Karpas-422 (cell line): Measurements from ENCODE around the gene GPR31. TPM values are rescaled to one million over a fixed set of nuclear protein-coding genes. Genes with fewer than 3 reads are reported as not detected.

ENCODE experiments used
- DNase-seq: peaks from one replicate; pipeline ENCODE4 v3.0.0-alpha.2; 2015
- H2AFZ ChIP-seq: fragments of 200-600 bp; sonication (generic); 2 replicates; pipeline ENCODE4 v1.6.1; 2014; ENCODE audit warnings: antibody characterized with exemption, low read length, mixed read lengths
- H3K27ac ChIP-seq: fragments of 200-600 bp; sonication (generic); 2 replicates; pipeline ENCODE4 v1.5.1; 2014; ENCODE audit warnings: mild to moderate bottlenecking, low read length, moderate library complexity
- H3K27me3 ChIP-seq: fragments of 200-600 bp; sonication (generic); 2 replicates; pipeline ENCODE4 v1.6.1; 2014; ENCODE audit warnings: low read length, mixed read lengths
- H3K36me3 ChIP-seq: fragments of 200-600 bp; sonication (generic); 2 replicates; pipeline ENCODE4 v1.6.1; 2014; ENCODE audit warnings: low read length, mixed read lengths; ENCODE audit not compliant: insufficient read depth
- H3K4me1 ChIP-seq: fragments of 200-600 bp; sonication (generic); 2 replicates; pipeline ENCODE4 v1.6.1; 2014; ENCODE audit warnings: mild to moderate bottlenecking, low read length, mixed read lengths
- H3K4me2 ChIP-seq: fragments of 200-600 bp; sonication (generic); 2 replicates; pipeline ENCODE4 v1.6.1; 2014; ENCODE audit warnings: low read length, low read depth, mild to moderate bottlenecking; ENCODE audit not compliant: poor library complexity, severe bottlenecking
- H3K4me3 ChIP-seq: fragments of 200-600 bp; sonication (generic); 2 replicates; pipeline ENCODE4 v1.5.1; 2014; ENCODE audit warnings: mild to moderate bottlenecking, antibody characterized with exemption, low read length, mixed read lengths
- H3K79me2 ChIP-seq: fragments of 200-600 bp; sonication (generic); 2 replicates; pipeline ENCODE4 v1.6.1; 2014; ENCODE audit warnings: mild to moderate bottlenecking, low read length, mixed read lengths
- H3K9ac ChIP-seq: fragments of 200-600 bp; sonication (generic); 2 replicates; pipeline ENCODE4 v1.6.0; 2014; ENCODE audit warnings: low read length
- H3K9me2 ChIP-seq: fragments of 200-600 bp; sonication (generic), shearing (Covaris generic); replicated peaks from 2 replicates; pipeline ENCODE4 v1.6.0; 2014; ENCODE audit warnings: mild to moderate bottlenecking, low read length, moderate library complexity; ENCODE audit not compliant: insufficient read depth
- H3K9me3 ChIP-seq: fragments of 300-700, 200-600 bp; sonication (generic); 2 replicates; pipeline ENCODE4 v1.6.1; 2014; ENCODE audit warnings: low read length, mixed read lengths
- H4K20me1 ChIP-seq: fragments of 200-600 bp; sonication (generic); 2 replicates; pipeline ENCODE4 v1.6.1; 2014; ENCODE audit warnings: mild to moderate bottlenecking, antibody characterized with exemption, low read length, low read depth; ENCODE audit not compliant: insufficient read depth
- total RNA-seq: library from RNA; depleted of rRNA; stranded (reverse); fragments of >200 nt; shearing (Covaris generic); gene quantifications from 2 replicates; pipeline ENCODE4 v1.2.3, GENCODE V29; 2014; ENCODE audit warnings: low replicate concordance

GPR31 gene
- total RNA-seq, 1 experiment from 2014 or later = not detected

DNA sequence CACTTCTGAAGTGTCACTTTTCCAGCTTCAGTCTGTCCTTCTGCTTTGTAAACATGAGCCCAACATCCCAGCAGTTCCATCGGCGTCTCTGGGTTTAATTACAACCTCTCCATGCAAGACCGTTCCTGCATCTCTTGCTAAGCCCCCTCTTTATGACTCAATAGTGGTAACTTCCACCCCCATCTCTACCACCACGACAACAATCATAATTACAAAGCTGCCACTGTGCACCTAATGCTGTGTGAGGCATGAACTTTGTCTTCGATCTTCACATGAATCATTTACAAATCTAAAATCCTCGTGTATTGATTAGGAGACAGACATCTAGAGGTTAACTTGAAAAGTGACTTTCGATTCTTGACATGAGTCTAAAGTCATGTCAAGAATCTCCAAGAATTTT, 39.8 kb downstream of the GPR31 start:
- H3K36me3 ChIP-seq = no peaks in the 10 kb centered on the region
- no peaks in the 10 kb centered on the region for H3K79me2 ChIP-seq
- H3K9me3 ChIP-seq = peaks cover 3% of the 10 kb centered on the region; the same call in 1 of the 2 replicates
- H3K4me3 ChIP-seq = no peak overlapping the region
- H2AFZ ChIP-seq = no peak overlapping the region
- H3K27me3 ChIP-seq = no peaks in the 10 kb centered on the region
- no peak overlapping the region for H3K27ac ChIP-seq
- no peaks in the 10 kb centered on the region for H3K9me2 ChIP-seq
- H3K4me1 ChIP-seq = peaks cover 58% of the 10 kb centered on the region
- DNase-seq = no peak
- peaks cover 43% of the 10 kb centered on the region for H4K20me1 ChIP-seq
- H3K4me2 ChIP-seq = no peak overlapping the region
- H3K9ac ChIP-seq = no peak overlapping the region

DNA sequence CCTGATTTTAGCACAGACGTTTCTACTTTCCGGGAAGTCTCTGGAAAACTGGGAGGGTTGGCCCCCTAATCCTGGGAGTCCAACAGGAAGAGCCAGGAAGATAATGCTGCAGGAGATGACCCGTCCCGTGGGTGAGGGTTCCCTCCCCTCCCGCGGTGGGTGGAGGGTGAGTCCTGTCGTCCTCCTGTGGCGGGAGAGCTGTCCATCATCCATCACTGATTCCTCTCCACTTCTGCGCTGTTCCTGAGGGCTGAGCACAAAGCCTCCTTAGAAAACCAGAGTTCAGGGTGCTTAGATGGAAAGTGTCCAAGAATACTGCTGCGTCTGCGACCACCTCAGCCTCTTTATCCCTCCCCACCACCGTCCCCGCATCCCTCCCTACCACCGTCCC, 40.9 kb downstream of the GPR31 start:
- H3K4me3 ChIP-seq = no peak overlapping the region
- H3K79me2 ChIP-seq = no peaks in the 10 kb centered on the region
- no peaks in the 10 kb centered on the region for H3K36me3 ChIP-seq

DNA sequence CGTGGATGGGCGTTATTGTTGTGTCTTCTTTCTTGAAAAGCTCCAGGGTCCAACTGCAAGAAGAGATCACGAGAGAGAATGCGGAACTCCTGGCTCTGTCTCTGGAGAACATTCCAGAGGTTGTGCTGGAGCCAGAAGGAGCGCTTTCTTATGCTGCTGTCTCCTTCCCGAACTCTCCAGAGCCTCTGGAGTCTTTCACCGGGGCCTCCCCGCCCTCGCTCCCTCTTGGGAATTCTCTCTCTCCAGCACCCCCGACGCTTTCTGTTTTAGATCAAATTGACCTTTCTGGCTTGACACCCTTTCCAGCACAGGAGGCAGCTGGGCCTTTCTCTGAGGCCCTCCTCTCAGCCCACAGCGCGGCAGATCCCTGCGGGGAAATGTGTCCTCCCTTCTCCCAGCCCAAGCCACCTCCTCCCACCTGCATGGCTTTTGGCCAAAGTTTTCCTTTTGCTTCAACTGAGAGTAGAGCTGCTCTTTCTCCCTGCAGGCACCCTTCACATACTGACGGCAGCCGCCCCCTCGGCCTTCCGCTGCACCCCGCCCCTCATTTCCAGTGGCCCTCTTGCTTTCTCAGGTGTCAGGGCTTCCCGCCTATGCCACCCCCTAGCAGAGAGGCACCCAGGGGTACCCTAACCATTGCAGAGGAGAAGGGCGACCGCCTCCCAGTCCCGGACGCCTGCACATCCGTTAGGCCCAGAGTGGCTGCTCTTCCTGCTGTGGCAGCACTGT, 41.5 kb downstream of the GPR31 start:
- Histone ChIP-seq H3K4me2 (no peak overlapping the region), H4K20me1 (peaks cover 39% of the 10 kb centered on the region), H2AFZ (no peak overlapping the region), H3K27me3 (no peaks in the 10 kb centered on the region), H3K9me2 (no peaks in the 10 kb centered on the region), H3K4me3 (no peak overlapping the region), H3K79me2 (no peaks in the 10 kb centered on the region), H3K9ac (no peak overlapping the region), H3K9me3 (peaks cover 3% of the 10 kb centered on the region; the same call in 1 of the 2 replicates), H3K4me1 (peaks cover 57% of the 10 kb centered on the region), H3K27ac (no peak overlapping the region), H3K36me3 (no peaks in the 10 kb centered on the region)
- DNase-seq = no peak

More for the DNA sequence above, 40.9 kb downstream of the GPR31 start:
- Histone ChIP-seq H3K4me1 (peaks cover 58% of the 10 kb centered on the region), H3K27ac (no peak overlapping the region), H3K27me3 (no peaks in the 10 kb centered on the region), H3K9me3 (peaks cover 3% of the 10 kb centered on the region; the same call in 1 of the 2 replicates), H3K9ac (no peak overlapping the region), H3K4me2 (no peak overlapping the region), H4K20me1 (peaks cover 41% of the 10 kb centered on the region), H2AFZ (no peak overlapping the region), H3K9me2 (no peaks in the 10 kb centered on the region)
- DNase-seq = no peak

DNA sequence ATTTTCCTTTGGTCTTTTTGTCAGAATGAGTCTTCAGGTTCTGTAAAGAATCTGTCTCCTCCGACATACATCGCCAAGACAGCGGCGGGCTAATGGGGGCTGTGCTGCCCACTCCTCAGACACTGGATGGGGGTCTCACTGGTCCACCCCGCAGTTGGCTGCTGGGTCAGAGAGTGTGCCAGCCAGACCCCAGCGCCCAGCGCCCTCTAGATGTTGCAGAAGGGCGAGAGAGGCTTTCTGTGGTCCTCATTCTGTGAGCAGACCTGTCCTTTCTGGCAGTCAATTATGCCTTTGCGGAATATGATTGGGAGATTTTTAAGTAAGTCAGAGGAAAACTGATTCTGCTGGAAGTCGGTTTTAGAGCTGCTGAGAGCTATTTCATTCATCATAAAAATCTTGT, 42.7 kb downstream of the GPR31 start:
- Histone ChIP-seq H3K4me1 (peaks cover 46% of the 10 kb centered on the region), H3K4me3 (no peak overlapping the region), H3K36me3 (no peaks in the 10 kb centered on the region), H3K79me2 (no peaks in the 10 kb centered on the region), H2AFZ (no peak overlapping the region), H3K27me3 (no peaks in the 10 kb centered on the region), H3K9me2 (no peaks in the 10 kb centered on the region), H3K4me2 (peak overlapping the region; percentile 90), H3K9ac (no peak overlapping the region), H4K20me1 (peaks cover 43% of the 10 kb centered on the region), H3K9me3 (peaks cover 3% of the 10 kb centered on the region; the same call in 1 of the 2 replicates), H3K27ac (no peak overlapping the region)
- DNase-seq = no peak

DNA sequence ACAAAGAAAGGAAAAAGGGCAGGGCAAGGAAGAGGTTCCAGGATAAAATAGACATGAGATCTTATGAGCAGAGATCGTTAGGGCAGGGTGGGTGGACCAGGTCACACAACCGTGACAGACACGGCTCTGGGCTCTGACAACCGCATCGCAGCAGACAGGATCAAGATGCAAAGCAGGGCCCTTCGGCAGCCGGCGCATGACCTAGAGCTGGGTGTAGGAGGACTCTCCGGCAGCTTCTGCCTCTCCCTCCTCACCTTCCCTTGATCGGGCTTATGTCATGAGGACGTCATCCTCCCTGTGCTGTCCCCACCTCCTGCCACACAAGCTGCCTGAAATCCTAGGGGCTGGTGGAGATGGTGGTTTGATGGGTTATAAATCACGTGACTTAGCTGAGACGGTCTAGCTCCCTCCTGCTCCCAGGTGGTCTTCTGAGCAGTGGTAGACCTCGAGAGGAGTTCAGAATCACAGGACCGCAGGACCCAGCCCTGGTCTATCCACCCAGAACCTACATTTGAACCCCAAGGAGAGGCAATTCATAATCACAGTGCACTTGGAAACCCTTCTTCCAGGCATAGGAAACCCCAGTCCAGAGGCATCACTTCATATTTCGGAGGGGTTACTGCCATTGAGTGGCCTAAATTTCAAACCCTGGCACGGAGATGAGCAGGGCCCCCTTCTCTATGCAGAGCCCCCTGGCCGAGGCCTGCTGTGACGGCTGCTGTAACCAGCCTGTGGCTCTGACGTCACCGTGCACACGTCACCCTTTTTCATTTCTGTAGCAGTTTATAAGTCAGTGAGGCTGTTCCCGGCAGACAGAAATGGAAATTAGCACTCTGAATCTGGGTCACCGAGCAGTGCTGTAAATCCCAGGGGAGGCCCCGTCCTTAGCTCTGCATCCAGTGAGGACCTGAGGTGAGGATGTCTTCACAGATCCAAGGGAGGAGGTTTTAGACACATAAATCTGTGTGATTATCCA, 43.6 kb downstream of the GPR31 start:
- Histone ChIP-seq H3K4me2 (peak overlapping the region; percentile 90), H3K4me3 (peak overlapping the region; percentile 57), H3K79me2 (no peaks in the 10 kb centered on the region), H3K9me3 (no peaks in the 10 kb centered on the region), H3K9ac (no peak overlapping the region), H3K27ac (no peak overlapping the region), H3K36me3 (no peaks in the 10 kb centered on the region), H3K4me1 (peaks cover 46% of the 10 kb centered on the region), H4K20me1 (peaks cover 46% of the 10 kb centered on the region), H3K9me2 (no peaks in the 10 kb centered on the region), H3K27me3 (no peaks in the 10 kb centered on the region), H2AFZ (no peak overlapping the region)
- DNase-seq = peak; percentile 94

DNA sequence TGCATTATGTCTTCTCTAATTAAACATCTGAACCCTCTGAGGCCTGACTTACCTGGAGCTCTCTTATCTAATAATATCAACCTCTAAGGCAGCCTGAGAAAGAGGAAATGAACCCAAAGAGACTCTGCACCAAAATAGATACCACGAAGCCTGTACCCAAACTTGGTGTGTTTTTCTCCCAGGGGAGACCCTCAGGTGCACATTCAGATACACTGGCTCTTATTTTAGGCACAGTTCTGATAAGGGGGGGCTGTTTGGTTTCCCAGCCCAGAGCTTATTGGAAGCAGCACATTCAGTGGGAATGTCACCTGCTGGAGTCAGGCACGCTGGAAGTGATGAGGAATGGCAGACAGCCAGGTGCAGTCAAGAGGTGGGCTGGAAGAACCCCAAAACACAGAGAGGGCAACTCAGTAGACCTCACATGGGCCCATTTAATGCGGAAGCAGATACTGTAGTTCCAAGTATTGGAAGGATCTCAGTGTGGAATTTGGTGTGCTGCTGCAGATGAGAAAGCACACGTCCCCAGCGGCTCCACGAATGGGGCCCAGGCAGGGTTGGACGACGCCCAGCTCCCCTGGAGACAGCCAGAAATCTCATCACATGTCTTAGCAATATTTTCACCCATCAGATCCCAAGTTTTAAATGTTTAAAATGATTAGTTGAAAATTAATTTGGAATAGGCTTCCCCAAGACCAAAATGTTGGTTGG, 44.6 kb downstream of the GPR31 start:
- DNase-seq = peak; percentile 95
- Histone ChIP-seq H3K36me3 (no peaks in the 10 kb centered on the region), H3K4me3 (peak overlapping the region; percentile 57), H3K27ac (no peak overlapping the region), H2AFZ (no peak overlapping the region), H3K9ac (no peak overlapping the region), H3K9me3 (no peaks in the 10 kb centered on the region), H3K79me2 (no peaks in the 10 kb centered on the region), H4K20me1 (peaks cover 46% of the 10 kb centered on the region), H3K27me3 (no peaks in the 10 kb centered on the region), H3K4me1 (peaks cover 41% of the 10 kb centered on the region), H3K4me2 (peak overlapping the region; percentile 90), H3K9me2 (no peaks in the 10 kb centered on the region)

DNA sequence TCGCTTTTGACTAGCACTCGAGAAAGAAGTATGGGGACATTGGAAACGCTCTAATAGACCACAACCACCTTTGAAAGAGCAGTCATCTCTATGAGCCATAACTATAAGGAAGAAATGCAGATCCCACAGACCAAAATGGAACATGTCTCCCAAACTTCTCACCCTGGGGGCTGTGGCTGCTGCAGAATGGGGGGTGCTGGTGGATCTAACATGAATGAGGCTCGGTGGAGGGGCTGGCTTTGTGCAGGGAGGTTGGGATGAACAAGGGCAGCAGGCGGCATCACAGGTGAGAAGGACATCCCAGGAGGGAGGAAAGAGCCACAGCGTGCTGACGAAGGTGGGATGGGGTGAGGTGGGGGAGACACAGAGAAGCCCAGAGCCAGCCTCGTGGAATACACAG, 45.4 kb downstream of the GPR31 start:
- Histone ChIP-seq H3K4me2 (peak overlapping the region; percentile 90), H3K36me3 (no peaks in the 10 kb centered on the region), H3K4me1 (peaks cover 40% of the 10 kb centered on the region), H2AFZ (no peak overlapping the region), H3K9ac (no peak overlapping the region), H3K9me3 (no peaks in the 10 kb centered on the region), H3K9me2 (no peaks in the 10 kb centered on the region), H3K79me2 (no peaks in the 10 kb centered on the region), H3K27me3 (no peaks in the 10 kb centered on the region), H3K4me3 (peak overlapping the region; percentile 14; the same call in 1 of the 2 replicates), H4K20me1 (peaks cover 46% of the 10 kb centered on the region), H3K27ac (no peak overlapping the region)
- no peak for DNase-seq
